ENCODE results near the gene SVEP1. TPM values are rescaled to one million over a fixed set of nuclear protein-coding genes. Genes with fewer than 3 reads are reported as not detected.

Gene SVEP1
- 1.3 to 1.9 TPM (median 1.5 TPM) in 5 replicates for total RNA-seq (2022; extraction: Qiagen RNA extraction; ENCODE audit: low read depth)

GRCh38 chr9:110579034-110579861 lies at the start of gene SVEP1:
Gene SVEP1 (minus strand): TSS chr9:110579741. CDS start chr9:110579543, 198 bp downstream.

GRCh38 chr9:110337727-110338126 lies 241.8 kb downstream of the SVEP1 start, which contains the start of gene TXNDC8:
Gene TXNDC8 (minus strand): TSS chr9:110337863.

Other genes starting within 250 kb of the SVEP1 start
- gene TXNDC8, start 241.9 kb downstream of the SVEP1 start, total RNA-seq (2022; extraction: Qiagen RNA extraction; ENCODE audit: low read depth): not detected in 5 replicates
- not detected in 5 replicates for gene MUSK, start 89.0 kb upstream of the SVEP1 start, total RNA-seq (2022; extraction: Qiagen RNA extraction; ENCODE audit: low read depth)